Stimulated activated CD8-positive, alpha-beta memory T cell treated with anti-CD3 and anti-CD28 coated beads, Interleukin-7, amount 100 ng/mL, for 4 hours (primary cell): ENCODE results near the gene SP4.
"Not testable (repeated sequence)": the region's sequence is repeated elsewhere in the genome, so short reads cannot be mapped to it uniquely, and the experiment has no call there.

Source experiments
- DNase-seq, 2 donors: peaks; one replicate each; pipeline ENCODE4 v3.0.0-alpha.2; 2020; ENCODE audit warnings: low read depth in 2 of 2

The SP4 gene

DNA sequence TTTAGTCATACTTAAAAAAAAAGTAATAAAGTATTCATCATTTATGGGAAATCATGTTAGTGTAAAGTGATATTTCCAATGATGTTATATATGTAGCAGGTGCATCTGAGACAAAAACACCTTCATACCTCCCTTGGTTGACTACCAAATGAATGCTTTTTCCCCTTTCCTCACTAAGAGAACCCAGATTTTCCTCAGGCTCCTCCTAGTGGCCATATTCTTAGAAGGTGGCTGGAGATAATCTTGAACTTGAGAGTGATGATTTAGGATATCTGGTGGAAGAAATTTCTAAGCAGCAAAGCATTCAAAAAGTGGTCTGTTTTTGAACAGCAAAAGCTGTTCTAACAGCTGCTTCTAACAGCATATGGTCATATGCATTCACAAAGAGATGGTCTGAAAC, 98.1 kb downstream of the SP4 start:
- DNase-seq: no peak

DNA sequence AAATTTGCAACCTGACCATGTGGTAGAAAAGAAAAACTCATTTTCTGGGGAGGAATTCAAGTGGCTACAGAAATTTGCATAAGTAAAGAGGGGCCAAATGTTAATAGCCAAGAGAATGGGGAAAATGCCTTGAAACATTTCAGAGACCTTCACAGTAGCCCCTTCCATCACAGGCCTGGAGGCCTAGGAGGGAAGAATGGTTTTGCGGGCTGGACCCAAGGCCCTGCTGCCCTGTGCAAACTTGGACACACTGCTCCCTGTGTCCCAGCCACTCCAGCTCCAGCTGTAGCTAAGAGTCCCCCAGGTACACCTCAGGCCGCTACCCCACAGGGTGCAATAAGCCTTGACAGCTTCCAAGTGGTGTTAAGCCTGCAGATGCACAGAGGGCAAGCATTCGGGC, 98.6 kb downstream of the SP4 start:
- DNase-seq: no peak

DNA sequence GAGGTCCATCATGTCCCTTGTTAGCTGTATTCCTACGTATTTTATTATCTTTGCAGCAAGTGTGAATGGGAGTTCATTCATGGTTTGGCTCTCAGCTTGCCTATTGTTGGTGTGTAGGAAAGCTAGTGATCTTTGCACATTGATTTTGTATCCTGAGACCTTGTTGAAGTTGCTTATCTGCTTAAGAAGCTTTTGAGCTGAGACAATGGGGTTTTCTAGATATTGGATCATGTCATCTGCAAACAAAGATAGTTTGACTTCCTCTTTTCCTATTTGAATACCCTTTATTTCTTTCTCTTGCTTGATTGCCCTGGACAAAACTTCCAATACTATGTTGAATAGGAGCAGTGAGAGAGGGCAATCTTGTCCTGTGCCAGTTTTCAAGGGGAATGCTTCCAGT, 104.6 kb downstream of the SP4 start:
- not testable (repeated sequence) for DNase-seq

DNA sequence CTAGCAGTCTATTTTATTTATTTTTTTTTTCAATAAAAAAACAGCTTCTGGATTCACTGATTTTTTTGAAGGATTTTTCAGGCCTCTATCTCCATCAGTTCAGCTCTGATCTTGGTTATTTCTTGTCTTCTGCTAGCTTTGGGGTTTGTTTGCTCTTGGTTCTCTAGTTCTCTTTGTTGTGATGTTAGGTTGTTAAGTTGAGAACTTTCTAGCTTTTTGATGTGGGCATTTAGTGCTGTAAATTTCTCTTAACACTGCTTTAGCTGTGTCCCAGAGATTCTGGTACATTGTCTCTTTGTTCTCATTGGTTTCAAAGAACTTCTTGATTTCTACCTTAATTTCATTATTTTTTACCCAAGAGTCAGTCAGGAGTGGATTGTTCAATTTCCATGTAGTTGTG, 105.8 kb downstream of the SP4 start:
- not testable (repeated sequence) for DNase-seq

DNA sequence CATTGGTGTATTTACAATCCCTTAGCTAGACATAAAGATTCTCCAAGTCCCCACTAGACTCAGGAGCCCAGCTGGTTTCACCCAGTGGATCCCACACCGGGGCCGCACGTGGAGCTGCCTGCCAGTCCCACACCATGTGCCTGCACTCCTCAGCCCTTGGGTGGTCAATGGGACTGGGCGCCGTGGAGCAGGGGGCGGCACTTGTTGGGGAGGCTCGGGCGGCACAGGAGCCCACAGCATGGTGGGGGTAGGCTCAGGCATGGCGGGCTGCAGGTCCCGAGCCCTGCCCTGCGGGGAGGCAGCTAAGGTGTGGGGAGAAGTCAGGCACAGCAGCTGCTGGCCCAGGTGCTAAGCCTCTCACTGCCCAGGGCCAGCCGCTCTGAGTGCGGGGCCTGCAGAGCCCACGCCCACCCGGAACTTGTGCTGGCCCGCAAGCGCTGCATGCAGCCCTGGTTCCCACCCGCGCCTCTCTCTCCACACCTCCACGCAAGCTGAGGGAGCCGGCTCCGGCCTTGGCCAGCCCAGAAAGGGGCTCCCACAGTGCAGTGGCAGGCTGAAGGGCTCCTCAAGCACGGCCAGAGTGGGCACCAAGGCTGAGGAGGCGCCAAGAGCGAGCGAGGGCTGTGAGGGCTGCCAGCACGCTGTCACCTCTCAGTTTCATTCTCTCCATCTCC, 108.7 kb downstream of the SP4 start:
- not testable (repeated sequence) for DNase-seq

DNA sequence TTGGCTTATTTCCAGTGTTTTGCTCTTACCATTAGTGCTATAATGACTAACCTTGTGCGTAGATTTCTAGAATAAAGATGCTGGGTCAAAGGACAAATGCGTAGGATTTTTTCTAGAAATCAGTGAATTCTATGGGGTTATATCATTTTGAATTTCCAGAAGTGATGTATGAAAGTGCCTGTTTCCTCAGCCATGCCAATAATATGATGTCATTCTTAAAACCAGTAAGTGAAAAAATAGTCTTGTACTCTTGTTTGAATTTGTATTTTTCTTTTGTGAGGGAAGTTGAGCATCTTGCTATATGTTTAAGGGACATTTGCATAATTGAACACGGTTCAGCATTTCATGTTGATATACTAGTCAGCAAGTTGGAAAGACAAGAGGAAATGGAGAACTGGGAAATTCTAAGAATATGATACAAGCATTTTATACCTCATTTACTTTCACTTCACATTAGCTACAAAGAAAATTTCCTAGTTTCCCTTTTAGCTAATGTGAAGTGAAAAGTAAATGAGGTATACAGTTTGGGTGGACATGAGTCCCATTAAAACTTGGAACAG, 111.1 kb downstream of the SP4 start:
- no peak for DNase-seq

DNA sequence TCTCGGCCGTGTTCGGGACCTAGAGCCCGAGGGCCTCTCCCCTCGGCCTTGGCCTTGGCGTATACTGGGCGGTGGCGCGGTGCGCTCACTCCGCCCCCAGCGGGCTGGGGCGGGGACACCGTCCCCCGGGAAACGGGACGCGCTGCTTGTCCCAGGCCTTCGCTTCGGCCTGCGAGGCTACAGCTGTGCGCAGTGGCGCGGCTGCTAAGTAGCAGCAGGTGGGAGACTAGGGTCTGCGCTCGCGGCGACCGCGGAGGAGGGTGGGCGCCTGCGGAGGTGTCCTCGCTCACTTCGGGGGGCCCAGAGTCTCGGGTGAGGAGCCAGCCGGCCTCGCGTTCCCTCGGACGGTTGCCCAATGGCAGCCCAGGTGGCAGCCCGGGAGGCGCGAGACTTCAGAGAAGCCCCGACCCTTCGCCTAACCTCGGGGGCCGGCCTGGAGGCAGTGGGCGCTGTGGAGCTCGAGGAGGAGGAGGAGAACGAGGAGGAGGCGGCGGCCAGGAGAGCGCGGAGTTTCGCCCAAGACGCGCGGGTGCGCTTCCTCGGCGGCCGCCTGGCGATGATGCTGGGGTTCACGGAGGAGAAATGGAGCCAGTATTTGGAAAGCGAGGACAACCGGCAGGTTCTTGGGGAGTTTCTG, 115.1 kb downstream of the SP4 start, which contains the start of gene DNAH11:
Gene DNAH11 (plus strand): TSS at position 149 of the 637 bp plus-strand sequence. CDS start 207 bp downstream, at position 356.
- DNase-seq: no peak

DNA sequence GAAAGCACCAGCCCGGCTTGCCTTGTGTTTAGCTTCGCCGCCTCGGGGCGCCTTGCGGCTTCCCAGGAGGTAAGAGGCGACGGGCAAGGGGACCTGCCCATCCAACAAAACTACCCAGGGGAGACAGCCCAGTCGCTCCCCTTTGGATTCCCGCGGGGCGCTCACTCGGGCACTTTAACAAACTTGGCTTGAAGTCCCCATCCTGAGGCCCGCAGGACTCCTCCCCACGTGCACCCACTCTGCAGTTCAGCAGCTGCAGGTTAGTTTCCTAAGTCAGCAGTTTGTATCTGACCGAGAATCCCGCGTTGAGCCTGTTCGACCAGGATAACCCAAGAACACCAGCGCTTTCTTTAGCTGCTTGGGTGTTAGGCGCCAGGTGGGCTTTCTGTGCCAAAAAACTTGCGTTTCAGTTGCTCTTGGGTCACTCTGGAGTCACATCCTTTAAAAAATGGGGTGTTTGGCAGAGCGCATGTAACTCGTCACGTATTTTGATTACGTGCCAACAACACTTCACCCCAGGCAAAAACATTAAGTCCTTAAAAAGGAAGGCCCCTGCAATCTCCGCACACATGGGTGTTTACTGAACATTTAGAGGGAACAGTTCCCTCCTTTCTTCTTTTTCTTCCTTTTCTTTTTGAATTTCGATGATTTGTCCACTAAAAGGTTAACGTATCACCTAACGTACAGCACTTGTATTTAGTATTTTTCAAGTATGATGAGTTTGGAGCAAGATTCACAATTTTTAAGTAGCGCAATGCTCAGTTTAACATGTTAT, 115.8 kb downstream of the SP4 start:
- no peak for DNase-seq

DNA sequence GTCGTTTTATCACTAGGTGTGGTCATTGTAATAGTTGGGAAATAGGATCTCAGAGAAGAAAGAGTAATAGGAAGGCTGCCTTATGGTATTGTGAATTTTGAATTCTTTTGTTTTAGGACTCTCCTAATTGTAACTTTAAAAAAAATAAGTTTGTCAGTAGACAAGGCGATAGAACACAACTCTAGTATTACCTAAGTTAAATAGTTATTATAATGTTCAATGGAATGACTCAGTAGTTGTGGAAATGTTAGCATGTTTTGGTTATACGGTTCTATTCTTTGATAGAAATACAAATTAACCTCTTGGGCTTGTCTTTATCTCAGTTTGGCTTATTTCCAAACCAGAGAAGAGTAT, 116.4 kb downstream of the SP4 start:
- DNase-seq: no peak

DNA sequence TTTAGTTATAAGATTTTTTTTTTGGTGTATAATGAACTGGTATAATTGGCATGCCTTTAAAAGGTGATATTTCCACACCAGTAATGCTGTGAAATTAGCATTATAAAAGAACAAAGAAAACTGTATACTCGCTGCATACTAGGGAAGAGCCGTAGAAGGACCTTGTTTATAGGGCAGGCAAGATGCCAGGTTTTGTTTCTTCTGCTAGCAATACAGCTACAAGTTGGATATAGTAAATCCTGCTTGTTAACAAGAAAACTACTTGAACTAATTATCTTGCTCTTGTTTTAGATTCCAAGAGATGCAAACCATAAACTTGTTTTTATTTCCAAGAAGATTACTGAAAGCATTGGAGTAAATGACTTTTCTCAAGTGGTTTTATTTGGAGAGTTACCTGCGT, 116.8 kb downstream of the SP4 start:
- DNase-seq: no peak

DNA sequence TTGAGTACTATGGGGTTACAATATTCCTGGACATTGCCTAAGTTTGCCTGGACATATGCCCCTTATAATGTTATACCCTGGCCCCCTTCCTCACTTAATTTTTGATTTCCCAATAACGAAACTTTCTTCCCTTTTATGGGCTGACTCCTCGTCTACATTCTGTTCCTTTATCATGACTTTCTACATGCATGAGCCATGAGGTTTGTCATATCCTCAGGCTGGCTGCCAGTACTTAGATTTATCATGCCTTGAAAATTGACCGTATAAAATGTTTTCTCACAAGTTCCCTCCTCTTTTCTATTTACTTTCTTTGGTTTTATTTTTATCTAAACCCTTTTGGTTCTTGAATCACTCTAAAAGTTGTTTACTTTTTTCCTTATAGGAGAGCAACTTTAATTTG, 119.6 kb downstream of the SP4 start:
- DNase-seq: no peak

DNA sequence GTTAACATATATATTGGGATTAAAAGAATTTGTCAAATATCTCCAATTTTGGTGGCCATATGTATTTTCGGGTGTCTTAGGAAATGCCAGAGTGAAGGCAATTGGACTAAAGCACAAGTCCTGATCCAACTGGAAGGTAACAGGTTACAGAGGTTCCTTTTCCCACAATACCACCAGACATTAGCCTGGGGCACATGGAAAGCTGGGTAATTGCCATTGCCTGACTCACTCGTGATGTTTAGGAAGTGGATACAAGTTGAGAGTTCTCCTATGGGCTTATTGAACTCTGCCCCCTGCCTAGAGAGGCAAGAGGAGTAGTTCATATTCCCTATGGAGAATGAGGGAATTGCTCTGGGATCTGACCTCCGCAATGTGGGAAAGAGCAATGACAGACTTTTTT, 120.6 kb downstream of the SP4 start:
- DNase-seq: no peak

DNA sequence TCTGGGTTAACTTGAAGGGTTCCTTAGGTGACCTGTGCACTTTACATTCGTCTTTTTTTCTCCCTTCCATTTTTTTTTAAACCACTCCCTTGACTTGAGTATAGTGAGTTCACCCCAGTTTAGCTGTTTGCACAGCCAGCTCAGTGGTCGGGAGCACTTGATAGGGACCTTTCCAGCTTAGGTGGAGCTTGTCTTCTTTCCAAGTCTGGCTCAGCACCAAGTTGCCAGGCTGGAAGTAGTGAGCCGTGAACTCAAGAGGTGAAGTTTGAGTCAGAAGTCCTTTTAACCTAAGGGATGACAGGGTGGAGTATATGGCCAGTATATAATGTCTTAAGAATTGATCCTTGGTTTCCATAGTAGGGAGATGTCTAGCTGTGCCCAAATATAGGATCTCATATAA, 122.2 kb downstream of the SP4 start:
- DNase-seq: no peak

DNA sequence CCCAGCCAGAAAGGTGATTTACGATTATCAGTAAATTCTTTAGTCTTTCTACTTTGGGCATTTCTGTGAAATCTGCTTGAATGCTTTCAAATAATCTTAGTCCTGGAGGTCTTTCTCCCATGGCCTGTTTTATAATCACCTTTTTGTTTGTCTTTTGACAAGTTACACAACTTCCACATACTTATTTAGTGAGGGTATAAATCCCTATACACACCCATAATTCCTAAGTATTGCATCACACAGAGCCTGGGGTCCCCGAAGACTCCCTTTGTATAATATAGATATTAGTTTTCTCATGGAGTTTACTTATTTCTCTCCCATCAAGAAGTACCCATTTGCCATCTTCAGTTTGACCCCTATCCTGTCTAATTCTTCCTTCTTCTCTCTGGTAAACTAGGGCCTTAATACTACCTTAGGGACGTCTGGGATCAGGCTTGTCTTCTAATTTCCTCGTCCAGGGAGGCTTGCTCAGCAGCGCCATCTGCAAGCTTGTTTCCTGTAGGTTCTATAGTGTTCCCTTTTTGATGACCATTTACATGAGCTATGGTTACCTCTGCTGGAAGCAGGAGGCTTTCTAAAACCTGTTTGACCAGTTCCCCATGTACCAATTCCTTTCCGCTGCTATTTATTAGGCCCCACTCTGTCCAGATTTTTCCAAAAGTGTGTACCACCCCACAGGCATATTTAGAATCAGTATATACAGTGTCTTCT, 123.1 kb downstream of the SP4 start:
- no peak for DNase-seq

DNA sequence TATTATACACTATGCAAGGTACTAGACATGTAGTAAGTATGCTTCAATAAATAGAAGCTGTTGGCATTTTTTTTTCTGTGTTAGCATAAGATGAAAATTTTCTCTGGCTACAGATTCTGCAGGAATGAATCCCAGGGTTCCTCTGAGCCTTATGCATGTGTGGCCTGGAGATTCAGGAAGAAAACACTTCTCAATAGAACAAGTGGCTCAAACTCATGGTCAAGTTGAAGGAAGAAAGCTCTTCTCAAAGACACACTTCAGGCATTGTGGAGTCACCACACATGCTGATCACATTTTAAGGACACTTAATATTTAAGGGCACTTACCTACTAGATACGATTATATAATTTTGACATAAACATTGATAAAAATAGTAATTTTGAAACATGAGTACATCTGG, 134.5 kb downstream of the SP4 start:
- DNase-seq: no peak
